Measurements from ENCODE around the gene GDAP1L1.
"Not testable (repeated sequence)": the region's sequence is repeated elsewhere in the genome, so short reads cannot be mapped to it uniquely, and the experiment has no call there.

Gene GDAP1L1

DNA sequence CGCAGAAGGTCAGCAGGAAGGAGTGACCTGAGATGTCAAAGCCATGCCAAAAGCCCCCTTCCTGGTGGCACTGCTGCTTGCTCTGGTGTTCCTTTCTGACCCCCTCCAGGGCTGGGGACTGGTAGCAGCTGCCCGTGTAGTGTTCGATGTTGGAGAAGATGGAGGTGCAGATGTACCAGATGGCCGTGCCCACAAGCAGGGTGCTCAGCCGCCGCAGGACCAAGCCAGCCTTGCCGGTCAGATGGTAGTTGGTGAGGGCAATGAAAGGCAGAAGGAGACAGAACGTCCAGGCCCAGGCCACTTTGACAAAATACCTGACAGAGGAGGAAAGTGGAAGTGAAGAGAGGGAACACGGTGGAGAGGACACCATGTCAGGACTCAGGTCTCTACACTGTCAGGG is 59.8 kb downstream of the GDAP1L1 start:
- no peak for DNase-seq

DNA sequence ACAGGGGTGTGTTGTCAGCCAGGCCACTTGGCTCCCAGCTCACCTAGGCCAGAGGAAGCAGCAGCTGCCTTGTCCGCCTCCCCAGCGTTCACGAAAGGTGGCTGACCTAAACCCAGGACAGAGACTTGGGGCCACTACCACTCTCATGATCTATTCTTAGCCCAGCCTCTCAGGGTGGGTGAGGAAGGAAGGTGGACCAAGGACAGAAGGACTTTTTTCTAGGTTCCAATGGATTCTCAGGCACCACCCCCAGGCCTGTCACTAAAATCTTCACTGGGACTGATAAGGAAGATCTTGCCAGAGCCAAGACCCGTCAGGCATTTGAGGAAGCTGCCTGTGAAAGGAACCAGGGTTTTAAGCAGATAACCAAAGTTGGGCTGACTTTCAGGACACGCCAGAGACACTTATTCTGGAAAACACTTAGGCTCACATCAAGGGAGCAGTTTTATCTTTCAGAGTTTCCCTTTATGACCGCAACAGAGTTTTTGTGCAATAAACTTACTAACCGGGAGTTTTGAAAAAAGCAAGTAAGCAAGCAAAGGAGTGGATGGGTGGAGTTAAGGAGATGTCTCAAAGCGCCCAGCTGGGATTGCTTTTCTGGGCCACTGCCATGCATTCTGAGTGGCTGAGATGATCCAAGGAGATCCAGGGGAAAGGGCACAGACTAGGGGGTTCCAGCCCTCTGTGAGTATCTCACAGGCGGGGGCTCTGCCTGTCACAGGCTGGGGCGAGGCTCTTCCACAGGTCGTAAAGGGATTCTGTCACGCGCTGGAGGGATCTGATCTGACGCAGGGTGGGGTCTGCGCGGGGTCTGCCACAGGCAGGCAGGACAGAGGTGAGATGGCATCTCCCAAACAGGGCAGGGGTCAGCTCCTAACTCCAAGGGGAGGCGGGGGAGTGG is 62.9 kb downstream of the GDAP1L1 start:
- DNase-seq = no peak

DNA sequence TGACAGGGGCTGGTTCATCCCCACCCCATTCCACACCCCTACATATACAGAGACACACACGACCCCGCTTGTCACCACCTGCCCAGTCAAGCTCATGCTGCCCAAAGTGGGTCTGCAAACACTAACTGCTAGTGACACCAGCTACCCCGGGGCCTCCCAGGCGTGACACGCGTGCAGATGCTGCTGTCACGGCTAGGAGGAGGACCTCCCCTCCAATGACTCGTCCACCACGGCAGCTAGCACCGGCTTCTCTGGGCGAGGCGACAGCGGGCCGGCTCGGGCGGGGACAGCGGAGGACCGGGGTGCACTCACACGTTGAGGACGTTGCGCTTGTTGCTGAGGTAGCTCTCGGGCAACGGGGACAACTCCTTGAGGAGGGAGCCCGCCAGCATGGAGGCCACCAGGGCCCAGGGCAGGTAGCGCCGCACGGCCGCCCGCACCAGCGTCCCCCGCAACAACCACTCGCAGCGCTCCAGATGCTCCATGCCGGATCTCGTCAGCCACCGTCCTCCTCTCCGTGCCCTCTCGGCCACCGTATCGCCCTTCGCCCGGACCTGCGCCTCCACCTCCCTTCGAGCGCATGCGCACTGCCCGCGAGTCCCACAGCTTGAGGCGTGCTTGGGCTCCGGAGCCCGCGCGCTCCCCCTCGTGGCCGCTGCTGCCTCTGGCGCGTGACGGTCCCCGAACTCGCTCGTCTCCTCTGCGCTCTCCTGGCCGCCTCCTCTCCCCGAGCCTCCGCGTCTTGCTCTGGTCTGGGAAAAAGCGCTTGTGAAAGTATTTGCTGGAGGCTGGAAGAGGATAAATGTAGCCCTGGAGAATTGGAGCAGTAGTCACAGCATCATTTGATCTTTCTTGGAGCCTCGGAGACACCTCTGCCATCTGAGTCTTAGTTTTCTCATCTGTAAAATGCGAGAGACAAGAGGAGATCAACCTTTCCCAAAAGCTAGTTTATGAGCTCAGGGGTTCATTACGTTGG is 63.8 kb downstream of the GDAP1L1 start, which contains the start of gene FITM2:
Gene FITM2 (minus strand): TSS at position 539 of the 976 bp plus-strand sequence. CDS start 54 bp downstream, at position 485.
- DNase-seq = peak; percentile 99

DNA sequence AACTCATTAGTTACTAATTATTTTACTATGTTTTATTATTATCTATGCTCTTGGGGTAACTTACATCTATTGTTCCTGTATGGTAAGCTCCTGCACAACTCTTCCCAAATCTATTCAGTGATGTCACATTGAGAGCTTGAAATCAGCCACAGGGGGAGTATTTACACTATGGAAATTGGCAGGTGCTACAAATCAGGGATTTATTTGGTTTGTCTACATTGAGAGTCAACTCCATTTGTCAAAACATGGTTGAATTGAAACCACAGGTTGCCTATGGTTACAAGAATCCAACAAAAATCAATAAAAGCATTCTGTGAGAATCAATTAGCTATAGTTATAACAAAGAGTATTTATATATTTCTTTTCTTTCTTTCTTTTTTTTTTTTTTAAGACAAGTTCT is 67.8 kb downstream of the GDAP1L1 start:
- DNase-seq = no peak

DNA sequence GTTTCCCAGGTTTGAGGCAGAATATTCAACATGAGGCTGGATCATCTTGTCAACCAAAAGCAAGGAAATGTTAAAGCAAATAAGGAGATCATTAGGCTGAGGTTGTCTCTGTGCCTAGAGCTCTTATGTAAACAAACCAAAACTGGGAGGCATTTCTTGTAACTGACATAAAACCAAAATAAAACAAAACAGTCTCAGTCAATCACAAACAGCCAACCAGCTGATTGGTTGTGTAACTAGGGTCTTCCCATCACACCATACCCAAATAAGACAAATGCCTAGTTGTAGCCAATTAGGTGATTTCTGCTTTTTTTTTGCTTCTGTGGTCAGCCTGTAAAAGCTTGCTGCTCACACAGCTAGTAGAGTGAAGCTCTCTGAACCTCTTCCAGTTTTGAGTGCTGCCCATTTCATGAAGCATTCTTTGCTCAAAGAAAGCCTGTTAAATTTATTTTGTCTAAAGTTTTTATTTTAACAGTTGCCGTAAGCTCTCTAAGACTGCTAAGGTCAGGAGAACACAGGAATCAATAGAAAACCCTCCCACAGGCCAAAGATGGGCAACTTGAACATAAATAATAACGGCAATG is 72.8 kb downstream of the GDAP1L1 start:
- no peak for DNase-seq

DNA sequence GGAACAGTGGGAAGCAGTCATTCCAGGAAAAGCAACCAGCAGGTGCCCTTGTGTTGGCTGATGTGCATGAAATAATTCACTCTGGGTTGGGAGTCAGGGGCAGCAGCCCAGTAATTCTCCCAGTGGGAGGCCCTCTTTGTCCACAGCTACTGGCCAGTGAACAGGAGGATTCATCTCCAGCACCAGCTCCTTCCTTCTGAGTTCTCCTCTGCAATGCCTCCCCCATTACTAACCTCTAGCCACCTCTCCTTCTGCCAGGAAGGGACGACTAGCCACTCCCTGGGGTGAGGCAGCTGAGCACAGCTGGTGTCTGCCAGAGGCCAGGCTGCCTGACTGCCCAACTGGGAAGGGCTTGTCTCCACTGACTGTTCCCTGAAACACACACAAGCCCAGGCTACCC is 77.2 kb downstream of the GDAP1L1 start:
- no peak for DNase-seq

DNA sequence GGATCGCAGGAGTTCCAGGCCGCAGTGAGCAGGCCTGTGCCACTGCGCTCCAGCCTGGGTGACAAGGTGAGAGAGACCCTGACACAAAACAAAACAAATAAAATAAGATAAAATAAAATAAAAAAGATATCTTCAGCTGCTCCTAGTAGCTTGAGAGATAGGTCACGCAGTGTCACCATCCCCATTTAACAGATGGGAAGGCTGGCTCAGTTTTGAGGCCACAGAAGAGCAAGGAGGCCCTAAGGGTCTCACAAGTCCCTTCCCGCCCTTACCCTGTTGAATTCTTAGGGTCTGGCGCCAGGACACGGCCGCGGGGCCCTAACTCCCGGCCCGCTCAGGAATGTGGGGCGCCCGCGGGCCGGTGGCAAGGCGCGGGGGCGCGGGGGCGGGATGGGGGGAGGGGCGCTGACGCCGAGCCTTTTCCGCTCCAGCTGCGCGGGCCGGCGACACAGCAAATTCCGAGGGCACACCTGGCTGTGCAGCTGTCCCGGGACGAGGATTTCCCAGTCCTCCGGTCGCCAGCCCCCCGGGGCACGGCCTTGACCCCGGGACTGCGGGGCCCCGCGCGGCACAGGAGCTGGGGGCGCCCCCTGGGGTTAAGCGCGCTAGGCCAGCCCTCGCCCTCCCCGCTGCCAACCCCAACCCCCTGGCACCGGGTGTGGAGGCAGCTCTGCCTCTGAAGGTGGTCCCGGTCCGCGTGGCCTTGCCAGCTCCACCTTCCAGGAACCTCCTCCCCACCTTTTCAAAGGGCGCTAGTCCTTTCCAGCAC is 79.5 kb downstream of the GDAP1L1 start:
- DNase-seq = peak; percentile 28

DNA sequence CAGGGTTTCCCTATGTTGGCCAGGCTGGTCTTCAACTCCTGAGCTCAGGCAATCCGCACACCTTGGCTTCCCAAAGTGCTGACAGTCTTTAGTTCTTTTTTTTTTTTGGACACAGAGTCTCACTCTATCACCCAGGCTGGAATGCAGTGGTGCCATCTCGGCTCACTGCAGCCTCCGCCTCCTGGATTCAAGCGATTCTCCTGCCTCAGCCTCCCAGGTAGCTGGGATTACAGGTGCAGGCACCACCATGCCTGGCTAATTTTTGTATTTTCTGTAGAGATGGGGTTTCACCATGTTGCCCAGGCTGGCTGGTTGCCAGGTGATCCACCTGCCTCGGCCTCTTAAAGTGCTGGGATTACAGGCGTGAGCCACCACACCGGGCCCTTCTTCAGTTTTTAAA is 80.6 kb downstream of the GDAP1L1 start:
- not testable (repeated sequence) for DNase-seq

DNA sequence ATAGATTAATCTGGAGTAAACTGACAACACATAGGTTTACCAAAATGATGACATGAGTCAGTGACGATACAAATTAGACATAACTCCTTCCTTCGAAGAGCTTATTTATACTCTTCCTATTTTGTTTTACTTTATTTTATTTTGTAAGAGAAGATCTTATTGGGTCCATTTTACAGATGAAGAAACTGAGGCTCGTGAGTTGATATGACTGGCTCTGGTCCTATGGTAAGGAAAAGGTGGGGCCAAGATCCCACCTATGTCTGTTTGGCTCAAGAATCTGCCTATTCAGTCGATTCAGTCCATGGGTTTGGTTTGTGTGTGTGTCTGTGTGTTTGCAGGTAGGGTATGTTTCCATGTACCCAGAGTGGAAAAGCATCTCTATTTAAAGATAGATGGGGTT is 81.3 kb downstream of the GDAP1L1 start:
- no peak for DNase-seq

All from activated CD4-positive, alpha-beta T cell treated with anti-CD3 and anti-CD28 coated beads for 48 hours (primary cell).